HepG2 (cell line): Measurements from ENCODE around the gene CLEC2D. TPM values are rescaled to one million over a fixed set of nuclear protein-coding genes. Genes with fewer than 3 reads are reported as not detected.

ENCODE experiments used
- ATAC-seq: fragments of 200-7000 bp; cut with Tn5 transposase; 3 replicates; pipeline ENCODE4 v1.9.1; 2020; ENCODE audit warnings: mild to moderate bottlenecking, moderate library complexity
- BruUV-seq: library from RNA; stranded (reverse); fragments of 400-500 nt; replicated peaks from 2 replicates; lab custom pipeline; 2021; lab: Mats Ljungman, UMichigan
- CTCF ChIA-PET: fragments of 300-600 bp; formaldehyde crosslinking; extraction: SDS; loops from one replicate; lab custom pipeline; 2021; ENCODE audit warnings: low total read pairs, inconsistent platforms, low intra/inter-chr PET ratio; lab: Yijun Ruan, JAX
- POLR2A ChIA-PET: fragments of 350-600 bp; sonication (Branson Sonifier 250); formaldehyde crosslinking; loops from one replicate; lab custom pipeline; 2020; ENCODE audit warnings: antibody characterized with exemption, inconsistent platforms; lab: Yijun Ruan, JAX
- DNase-seq: peaks from one replicate; pipeline ENCODE4 v3.0.0-alpha.2; 2015; ENCODE audit warnings: low spot score
- FAIRE-seq: peaks from 3 replicates; lab custom pipeline; 2011; peaks lifted over from hg19 to GRCh38; lab: Jason Lieb, UNC
- H2AFZ ChIP-seq: one replicate; pipeline ENCODE4 v1.6.1; 2011; ENCODE audit warnings: low read length, inconsistent platforms
- H3K27ac ChIP-seq: fragments of 300-600 bp; 3 replicates; pipeline ENCODE4 v1.8.0; 2011; ENCODE audit warnings: mixed run types, mild to moderate bottlenecking, mixed read lengths, low read length, inconsistent platforms; ENCODE audit not compliant: insufficient read depth; ENCODE audit errors: extremely low read length
- H3K27me3 ChIP-seq, 2 experiments: fragments of 200-600 bp in 1 of 2; 2 replicates in 1 of 2; 3 replicates in 1 of 2; pipeline versions ENCODE4 v1.6.0 to v1.8.0; 2011; ENCODE audit warnings: low read length in 2 of 2, mild to moderate bottlenecking in 2 of 2, moderate library complexity in 2 of 2, inconsistent platforms in 1 of 2; ENCODE audit not compliant: insufficient read depth in 2 of 2, control insufficient read depth in 1 of 2
- H3K36me3 ChIP-seq, 2 experiments: fragments of 200-600 bp in 1 of 2; replicated peaks in 1 of 2; 2 replicates in 1 of 2; 3 replicates in 1 of 2; pipeline versions ENCODE4 v1.5.1 to v1.8.0; 2011; ENCODE audit warnings: low read length in 2 of 2, inconsistent platforms in 1 of 2; ENCODE audit not compliant: insufficient read depth in 2 of 2, control insufficient read depth in 1 of 2
- H3K4me1 ChIP-seq: 2 replicates; pipeline ENCODE4 v1.5.1; 2012; ENCODE audit warnings: low read length, inconsistent platforms; ENCODE audit not compliant: insufficient read depth
- H3K4me2 ChIP-seq: 2 replicates; pipeline ENCODE4 v1.6.0; 2011; ENCODE audit warnings: low read depth, low read length, inconsistent platforms
- H3K4me3 ChIP-seq, 3 experiments: fragments of 200-600 bp in 1 of 3; sonication (generic), shearing (Covaris generic) in 1 of 3; replicated peaks in 1 of 3; 2 replicates each; pipeline ENCODE4 v1.5.1; 2011 to 2016; ENCODE audit warnings: low read length in 3 of 3, inconsistent platforms in 2 of 3, low read depth in 2 of 3, mild to moderate bottlenecking in 2 of 3, control low read depth in 1 of 3, mixed read lengths in 1 of 3; ENCODE audit not compliant: insufficient read depth in 1 of 3
- H3K79me2 ChIP-seq: one replicate; pipeline ENCODE4 v1.6.1; 2011; ENCODE audit warnings: low read length, inconsistent platforms; ENCODE audit not compliant: insufficient read depth
- H3K9ac ChIP-seq: 2 replicates; pipeline ENCODE4 v1.6.0; 2011; ENCODE audit warnings: mild to moderate bottlenecking, low read depth, low read length, inconsistent platforms; ENCODE audit not compliant: insufficient read depth
- H3K9me3 ChIP-seq: 2 replicates; pipeline ENCODE4 v1.5.1; 2012; ENCODE audit warnings: mild to moderate bottlenecking, low read length
- H4K20me1 ChIP-seq: 2 replicates; pipeline ENCODE4 v1.6.0; 2011; ENCODE audit warnings: inconsistent platforms, mild to moderate bottlenecking, low read length, moderate library complexity; ENCODE audit not compliant: insufficient read depth
- FOXC1 ChIP-seq: sonication (generic); formaldehyde crosslinking; IDR thresholded peaks from 2 replicates; pipeline ENCODE4 v1.8.0; 2022; ENCODE audit warnings: mild to moderate bottlenecking, missing genetic modification reagents, borderline replicate concordance
- HNRNPL ChIP-seq: fragments of 200-400 bp; formaldehyde crosslinking; IDR thresholded peaks from 2 replicates; pipeline ENCODE4 v1.6.1; 2017; ENCODE audit warnings: mild to moderate bottlenecking, low read depth, low read length
- ISX ChIP-seq: sonication (generic); formaldehyde crosslinking; conservative IDR thresholded peaks from 2 replicates; pipeline ENCODE4 v1.5.0; 2020; ENCODE audit warnings: missing genetic modification reagents
- PAWR ChIP-seq: sonication (generic); formaldehyde crosslinking; IDR thresholded peaks from 2 replicates; pipeline ENCODE4 v1.4.0; 2020; ENCODE audit warnings: missing genetic modification reagents, mild to moderate bottlenecking, borderline replicate concordance
- TMF1 ChIP-seq: sonication (generic); formaldehyde crosslinking; IDR thresholded peaks from 2 replicates; pipeline ENCODE4 v1.8.1; 2022; ENCODE audit warnings: low read depth, missing genetic modification reagents
- ZBTB8A ChIP-seq: sonication (generic); formaldehyde crosslinking; IDR thresholded peaks from 2 replicates; pipeline ENCODE4 v1.4.0; 2020; ENCODE audit warnings: mild to moderate bottlenecking, low read depth, missing genetic modification reagents, borderline replicate concordance
- ZMYM3 ChIP-seq: sonication (generic); formaldehyde crosslinking; IDR thresholded peaks from 2 replicates; pipeline ENCODE4 v1.5.1; 2020; ENCODE audit warnings: mild to moderate bottlenecking, missing genetic modification reagents
- ZNF274 ChIP-seq: sonication (generic); formaldehyde crosslinking; IDR thresholded peaks from 2 replicates; pipeline ENCODE4 v1.5.1; 2020; ENCODE audit warnings: mild to moderate bottlenecking, missing genetic modification reagents
- ZNF431 ChIP-seq: sonication (generic); formaldehyde crosslinking; IDR thresholded peaks from 2 replicates; pipeline ENCODE4 v1.9.0; 2022; ENCODE audit warnings: missing genetic modification reagents, low read depth, mild to moderate bottlenecking, borderline replicate concordance
- ZNF607 ChIP-seq: sonication (generic); formaldehyde crosslinking; IDR thresholded peaks from 2 replicates; pipeline ENCODE4 v1.5.1; 2020; ENCODE audit warnings: missing genetic modification reagents, mild to moderate bottlenecking, borderline replicate concordance
- WGBS: methylation state at CpG from one replicate; pipeline ENCODE4 v1.1.6; 2017; ENCODE audit warnings: low lambda C conversion rate; 5-methylcytosine and 5-hydroxymethylcytosine counted together
- in situ Hi-C: cut with HindIII; loops from 2 replicates; pipeline ENCODE4 v1.10.0; 2017; ENCODE audit warnings: low pct_unique_long_range_greater_than_20kb; ENCODE audit not compliant: extremely low pct_ligation_motif_present
- intact Hi-C: fragments of 100-400 bp; cut with micrococcal nuclease; formaldehyde crosslinking; loops from one replicate; pipeline ENCODE4 v1.10.0; 2022; ENCODE audit not compliant: unreplicated experiment
- polyA plus RNA-seq, 8 experiments: library from polyadenylated mRNA; depleted of rRNA in 3 of 8; stranded (reverse) in 7 of 8; unstranded in 1 of 8; fragments of >200 nt; fragmentation: Illumina TruSeq in 4 of 8; extraction: Trizol in 4 of 8; gene quantifications; 2 replicates each; pipeline versions ENCODE4 v1.2.1 to v1.2.3, GENCODE V29; 2011 to 2016; ENCODE audit warnings: low read depth in 4 of 8, missing spikeins in 1 of 8, mixed read lengths in 1 of 8; ENCODE audit not compliant: insufficient read depth in 1 of 8
- total RNA-seq, 5 experiments: library from RNA; depleted of rRNA; stranded (reverse); fragments of >200 nt; fragmentation: Illumina TruSeq; extraction: Trizol; gene quantifications; 2 replicates each; pipeline ENCODE4 v1.2.3, GENCODE V29; 2016; ENCODE audit warnings: low read depth in 1 of 5
- TF ChIP-seq, protein P1 (sequence below): sonication (generic); formaldehyde crosslinking; IDR thresholded peaks from 2 replicates; pipeline ENCODE4 v1.4.0; 2020; ENCODE audit warnings: missing genetic modification reagents, borderline replicate concordance
- TF ChIP-seq, protein P2 (sequence below): sonication (generic); formaldehyde crosslinking; IDR thresholded peaks from 2 replicates; pipeline ENCODE4 v1.4.0; 2020; ENCODE audit warnings: mild to moderate bottlenecking, missing genetic modification reagents
- TF ChIP-seq, protein P3 (sequence below): IDR thresholded peaks from 2 replicates; pipeline ENCODE4 v1.6.1; 2016

Gene CLEC2D
- total and polyA plus RNA-seq, 2 of the 13 experiments (the other 11 are each of a cell fraction or from before 2014, with no cell fraction given): 2.5 to 8.6 TPM

DNA sequence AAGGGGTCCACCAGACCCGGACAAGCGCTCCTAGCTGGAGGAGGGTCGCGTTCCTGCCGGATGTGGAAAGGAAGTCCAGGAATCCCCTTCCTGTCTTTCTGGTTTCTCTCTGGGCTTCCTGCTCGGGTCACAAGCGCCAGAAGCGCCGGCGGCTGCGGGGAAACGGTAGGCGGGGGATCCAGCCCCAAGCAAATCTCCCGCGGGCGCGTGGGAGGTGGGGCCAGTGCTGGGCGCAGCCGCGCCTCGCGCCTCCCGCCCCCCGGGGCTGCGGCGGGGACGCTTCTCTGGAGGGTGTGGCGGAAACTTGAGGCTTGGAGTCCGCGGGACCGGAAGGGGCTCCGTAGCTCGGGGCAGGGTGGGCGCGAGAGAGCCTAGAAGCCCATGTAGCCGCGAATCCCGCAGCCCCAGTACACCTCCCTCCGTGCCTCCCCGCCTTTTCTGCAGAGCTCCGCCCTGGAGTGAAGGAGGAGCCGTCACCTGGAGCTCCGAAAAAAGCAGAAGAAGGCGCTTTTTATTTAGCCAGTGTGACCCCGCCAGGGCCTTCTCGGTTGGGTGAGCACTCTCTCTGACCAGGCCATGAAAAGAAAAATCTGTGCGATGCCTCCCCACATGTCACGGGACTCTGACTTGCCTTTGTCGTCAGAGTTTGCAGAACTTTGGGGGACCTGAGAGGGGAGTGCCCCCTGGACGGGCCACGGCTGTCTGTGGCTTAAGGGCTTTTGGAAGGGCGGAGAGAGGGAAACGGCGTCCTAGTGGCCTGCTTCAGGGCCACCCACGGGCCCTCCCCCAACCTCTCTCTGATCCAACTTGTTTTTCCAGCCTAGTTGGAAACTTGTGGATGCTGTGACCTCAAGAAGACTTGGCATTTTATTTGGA, 21.4 kb upstream of the CLEC2D start:
- H3K27ac ChIP-seq: peak overlapping the region; percentile 82
- peaks cover 37% of the 10 kb centered on the region for H3K79me2 ChIP-seq
- in situ Hi-C loops: loop anchor here (5.0 kb wide), 1 partner anchor 59 kb away; no protein-coding TSS in a partner anchor
- H3K4me1 ChIP-seq: peaks cover 39% of the 10 kb centered on the region
- WGBS: 0% methylated on average over 8 of the region's 55 CpGs
- no peaks in the 10 kb centered on the region; a peak in 1 of 5 replicates for H3K27me3 ChIP-seq
- ATAC-seq (peak; percentile 92), DNase-seq (peak; percentile 74), FAIRE-seq (peak; percentile 59)
- H3K9ac ChIP-seq: peak overlapping the region; percentile 83
- H3K9me3 ChIP-seq: no peaks in the 10 kb centered on the region
- H3K36me3 ChIP-seq: no peaks in the 10 kb centered on the region; a peak in 1 of 5 replicates
- H4K20me1 ChIP-seq: no peaks in the 10 kb centered on the region; the same call in 1 of the 2 replicates
- intact Hi-C loops: no loop called here
- CTCF ChIA-PET: no interaction called here
- TSS peak; percentile 70 for BruUV-seq
- H2AFZ ChIP-seq: peak overlapping the region; percentile 30
- H3K4me2 ChIP-seq: peak overlapping the region; percentile 83
- POLR2A ChIA-PET: no interaction called here
- peak overlapping the region; percentile 72 to 92 (median 86) for H3K4me3 ChIP-seq
- peak; percentile 51; the same call in 1 of the 2 replicates for TF ChIP-seq ZNF274 (CRISPR knock-in tag)
- no peak for TF ChIP-seq ZBTB8A (CRISPR knock-in tag)
- TF ChIP-seq PAWR (CRISPR knock-in tag): no peak; the same call in 1 of the 2 replicates
- TF ChIP-seq TMF1 (CRISPR knock-in tag): peak; percentile 60
- no peak for TF ChIP-seq HNRNPL
- TF ChIP-seq ISX (CRISPR knock-in tag): no peak
- no peak; the same call in 1 of the 2 replicates for TF ChIP-seq ZNF431
- TF ChIP-seq FOXC1 (CRISPR knock-in tag): peak; percentile 91; the same call in 1 of the 2 replicates
- no peak for TF ChIP-seq ZMYM3 (CRISPR knock-in tag)
- TF ChIP-seq, protein P1, sequence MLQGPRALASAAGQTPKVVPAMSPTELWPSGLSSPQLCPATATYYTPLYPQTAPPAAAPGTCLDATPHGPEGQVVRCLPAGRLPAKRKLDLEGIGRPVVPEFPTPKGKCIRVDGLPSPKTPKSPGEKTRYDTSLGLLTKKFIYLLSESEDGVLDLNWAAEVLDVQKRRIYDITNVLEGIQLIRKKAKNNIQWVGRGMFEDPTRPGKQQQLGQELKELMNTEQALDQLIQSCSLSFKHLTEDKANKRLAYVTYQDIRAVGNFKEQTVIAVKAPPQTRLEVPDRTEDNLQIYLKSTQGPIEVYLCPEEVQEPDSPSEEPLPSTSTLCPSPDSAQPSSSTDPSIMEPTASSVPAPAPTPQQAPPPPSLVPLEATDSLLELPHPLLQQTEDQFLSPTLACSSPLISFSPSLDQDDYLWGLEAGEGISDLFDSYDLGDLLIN (CRISPR knock-in tag): no peak; the same call in 1 of the 2 replicates
- TF ChIP-seq, protein P2, sequence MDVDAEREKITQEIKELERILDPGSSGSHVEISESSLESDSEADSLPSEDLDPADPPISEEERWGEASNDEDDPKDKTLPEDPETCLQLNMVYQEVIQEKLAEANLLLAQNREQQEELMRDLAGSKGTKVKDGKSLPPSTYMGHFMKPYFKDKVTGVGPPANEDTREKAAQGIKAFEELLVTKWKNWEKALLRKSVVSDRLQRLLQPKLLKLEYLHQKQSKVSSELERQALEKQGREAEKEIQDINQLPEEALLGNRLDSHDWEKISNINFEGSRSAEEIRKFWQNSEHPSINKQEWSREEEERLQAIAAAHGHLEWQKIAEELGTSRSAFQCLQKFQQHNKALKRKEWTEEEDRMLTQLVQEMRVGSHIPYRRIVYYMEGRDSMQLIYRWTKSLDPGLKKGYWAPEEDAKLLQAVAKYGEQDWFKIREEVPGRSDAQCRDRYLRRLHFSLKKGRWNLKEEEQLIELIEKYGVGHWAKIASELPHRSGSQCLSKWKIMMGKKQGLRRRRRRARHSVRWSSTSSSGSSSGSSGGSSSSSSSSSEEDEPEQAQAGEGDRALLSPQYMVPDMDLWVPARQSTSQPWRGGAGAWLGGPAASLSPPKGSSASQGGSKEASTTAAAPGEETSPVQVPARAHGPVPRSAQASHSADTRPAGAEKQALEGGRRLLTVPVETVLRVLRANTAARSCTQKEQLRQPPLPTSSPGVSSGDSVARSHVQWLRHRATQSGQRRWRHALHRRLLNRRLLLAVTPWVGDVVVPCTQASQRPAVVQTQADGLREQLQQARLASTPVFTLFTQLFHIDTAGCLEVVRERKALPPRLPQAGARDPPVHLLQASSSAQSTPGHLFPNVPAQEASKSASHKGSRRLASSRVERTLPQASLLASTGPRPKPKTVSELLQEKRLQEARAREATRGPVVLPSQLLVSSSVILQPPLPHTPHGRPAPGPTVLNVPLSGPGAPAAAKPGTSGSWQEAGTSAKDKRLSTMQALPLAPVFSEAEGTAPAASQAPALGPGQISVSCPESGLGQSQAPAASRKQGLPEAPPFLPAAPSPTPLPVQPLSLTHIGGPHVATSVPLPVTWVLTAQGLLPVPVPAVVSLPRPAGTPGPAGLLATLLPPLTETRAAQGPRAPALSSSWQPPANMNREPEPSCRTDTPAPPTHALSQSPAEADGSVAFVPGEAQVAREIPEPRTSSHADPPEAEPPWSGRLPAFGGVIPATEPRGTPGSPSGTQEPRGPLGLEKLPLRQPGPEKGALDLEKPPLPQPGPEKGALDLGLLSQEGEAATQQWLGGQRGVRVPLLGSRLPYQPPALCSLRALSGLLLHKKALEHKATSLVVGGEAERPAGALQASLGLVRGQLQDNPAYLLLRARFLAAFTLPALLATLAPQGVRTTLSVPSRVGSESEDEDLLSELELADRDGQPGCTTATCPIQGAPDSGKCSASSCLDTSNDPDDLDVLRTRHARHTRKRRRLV (CRISPR knock-in tag): no peak
- TF ChIP-seq, protein P3, sequence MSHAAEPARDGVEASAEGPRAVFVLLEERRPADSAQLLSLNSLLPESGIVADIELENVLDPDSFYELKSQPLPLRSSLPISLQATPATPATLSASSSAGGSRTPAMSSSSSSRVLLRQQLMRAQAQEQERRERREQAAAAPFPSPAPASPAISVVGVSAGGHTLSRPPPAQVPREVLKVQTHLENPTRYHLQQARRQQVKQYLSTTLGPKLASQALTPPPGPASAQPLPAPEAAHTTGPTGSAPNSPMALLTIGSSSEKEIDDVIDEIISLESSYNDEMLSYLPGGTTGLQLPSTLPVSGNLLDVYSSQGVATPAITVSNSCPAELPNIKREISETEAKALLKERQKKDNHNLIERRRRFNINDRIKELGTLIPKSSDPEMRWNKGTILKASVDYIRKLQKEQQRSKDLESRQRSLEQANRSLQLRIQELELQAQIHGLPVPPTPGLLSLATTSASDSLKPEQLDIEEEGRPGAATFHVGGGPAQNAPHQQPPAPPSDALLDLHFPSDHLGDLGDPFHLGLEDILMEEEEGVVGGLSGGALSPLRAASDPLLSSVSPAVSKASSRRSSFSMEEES (CRISPR knock-in tag): no peak; the same call in 1 of the 2 replicates
- peak; percentile 51; the same call in 1 of the 2 replicates for TF ChIP-seq ZNF607 (CRISPR knock-in tag)
